Testis (tissue), 2 donors: ENCODE results near the gene GSDME.

Experiments used
- CTCF ChIP-seq, 3 experiments: fragments of 450-650 bp in 2 of 3; fragments of 200-600 bp in 1 of 3; sonication (generic) in 1 of 3; IDR thresholded peaks; one replicate each; pipeline ENCODE4 v1.5.1; 2016 to 2019; ENCODE audit warnings: antibody characterized with exemption in 3 of 3, mild to moderate bottlenecking in 2 of 3, moderate library complexity in 1 of 3
- POLR2A ChIP-seq: fragments of 450-650 bp; IDR thresholded peaks from one replicate; pipeline ENCODE4 v1.6.1; 2017; ENCODE audit warnings: antibody characterized with exemption, mild to moderate bottlenecking, moderate library complexity

GRCh38 chr7:24748521-24748920 lies 8.7 kb downstream of the GSDME start:
- TF ChIP-seq POLR2A (no peak), CTCF (IDR thresholded peaks at IDR 0.05) (no peak)
